Mesendoderm (in vitro differentiated cells): ENCODE results near the gene CCDC127.
"Not testable (repeated sequence)": the region's sequence is repeated elsewhere in the genome, so short reads cannot be mapped to it uniquely, and the experiment has no call there.

Experiments
- DNase-seq: peaks from one replicate; pipeline ENCODE4 v3.0.0; 2013
- H2AK5ac ChIP-seq: 2 replicates; pipeline ENCODE4 v1.6.1; 2013; ENCODE audit warnings: low read length, inconsistent platforms
- H2BK120ac ChIP-seq: 2 replicates; pipeline ENCODE4 v1.6.1; 2013; ENCODE audit warnings: low read depth, mild to moderate bottlenecking, low read length, moderate library complexity, mixed read lengths
- H2BK15ac ChIP-seq: replicated peaks from 2 replicates; pipeline ENCODE4 v1.6.1; 2013; ENCODE audit warnings: low read depth, mild to moderate bottlenecking, moderate library complexity
- H2BK5ac ChIP-seq: 2 replicates; pipeline ENCODE4 v1.6.1; 2013; ENCODE audit warnings: low read length, inconsistent platforms
- H3K18ac ChIP-seq: 2 replicates; pipeline ENCODE4 v1.6.1; 2013; ENCODE audit warnings: mild to moderate bottlenecking, low read length, mixed read lengths
- H3K23ac ChIP-seq: one replicate; pipeline ENCODE4 v1.6.1; 2013; ENCODE audit warnings: low read length
- H3K27ac ChIP-seq: 2 replicates; pipeline ENCODE4 v1.5.1; 2013; ENCODE audit warnings: low read depth, mild to moderate bottlenecking, inconsistent platforms, low read length, moderate library complexity
- H3K27me3 ChIP-seq: 2 replicates; pipeline ENCODE4 v1.6.1; 2013; ENCODE audit warnings: low read length, control low read depth, mild to moderate bottlenecking, inconsistent platforms; ENCODE audit not compliant: insufficient read depth, poor library complexity
- H3K36me3 ChIP-seq: 2 replicates; pipeline ENCODE4 v1.6.1; 2013; ENCODE audit warnings: low read length, inconsistent platforms; ENCODE audit not compliant: control insufficient read depth, insufficient read depth
- H3K4ac ChIP-seq: one replicate; pipeline ENCODE4 v1.6.1; 2013; ENCODE audit warnings: low read depth, mild to moderate bottlenecking, low read length, moderate library complexity
- H3K4me1 ChIP-seq: 2 replicates; pipeline ENCODE4 v1.6.1; 2013; ENCODE audit warnings: low read depth, low read length, inconsistent platforms; ENCODE audit not compliant: control insufficient read depth
- H3K4me2 ChIP-seq: 2 replicates; pipeline ENCODE4 v1.6.1; 2013; ENCODE audit warnings: low read length
- H3K4me3 ChIP-seq: 2 replicates; pipeline ENCODE4 v1.5.1; 2013; ENCODE audit warnings: mild to moderate bottlenecking, low read length
- H3K56ac ChIP-seq: one replicate; pipeline ENCODE4 v1.6.1; 2013; ENCODE audit warnings: low read length
- H3K79me1 ChIP-seq: 2 replicates; pipeline ENCODE4 v1.6.1; 2013; ENCODE audit warnings: low read length, inconsistent platforms
- H3K79me2 ChIP-seq: 2 replicates; pipeline ENCODE4 v1.6.1; 2013; ENCODE audit warnings: mild to moderate bottlenecking, low read length; ENCODE audit not compliant: control insufficient read depth, insufficient read depth
- H3K9ac ChIP-seq: 2 replicates; pipeline ENCODE4 v1.6.1; 2013; ENCODE audit warnings: low read length, inconsistent platforms
- H4K5ac ChIP-seq: one replicate; pipeline ENCODE4 v1.6.1; 2013; ENCODE audit warnings: low read length
- H4K8ac ChIP-seq: one replicate; pipeline ENCODE4 v1.6.1; 2013; ENCODE audit warnings: low read depth, mild to moderate bottlenecking, control low read depth, low read length, moderate library complexity
- WGBS: extraction: QIAGEN DNeasy Blood & Tissue Kit; methylation state at CpG from one replicate; pipeline ENCODE4 v1.1.7; 2013; ENCODE audit warnings: low lambda C conversion rate, missing lambda C conversion rate; ENCODE audit not compliant: insufficient coverage; ENCODE audit errors: extremely low coverage; 5-methylcytosine and 5-hydroxymethylcytosine counted together

Gene CCDC127

GRCh38 chr5:251538-251937 lies 33.6 kb upstream of the CCDC127 start:
- not testable (repeated sequence) for H3K23ac ChIP-seq, H3K4ac ChIP-seq, H3K4me3 ChIP-seq, H4K8ac ChIP-seq, H3K18ac ChIP-seq, DNase-seq, H3K79me1 ChIP-seq, H3K27me3 ChIP-seq, H2BK15ac ChIP-seq, H2BK120ac ChIP-seq, H4K5ac ChIP-seq, H3K56ac ChIP-seq, H2BK5ac ChIP-seq, H2AK5ac ChIP-seq, H3K79me2 ChIP-seq, H3K9ac ChIP-seq, H3K27ac ChIP-seq, H3K4me2 ChIP-seq, H3K4me1 ChIP-seq, H3K36me3 ChIP-seq
- WGBS, result no CpG with 5 or more reads among the region's 8 CpGs

GRCh38 chr5:251016-251415 lies 33.1 kb upstream of the CCDC127 start:
- not testable (repeated sequence) for H3K4me3 ChIP-seq, H3K4ac ChIP-seq, H4K8ac ChIP-seq, H3K4me2 ChIP-seq, H3K18ac ChIP-seq, H2BK15ac ChIP-seq, H2AK5ac ChIP-seq, H2BK5ac ChIP-seq, H3K36me3 ChIP-seq, H3K4me1 ChIP-seq, H3K27me3 ChIP-seq, DNase-seq, H3K79me1 ChIP-seq, H3K9ac ChIP-seq, H3K79me2 ChIP-seq, H2BK120ac ChIP-seq, H4K5ac ChIP-seq, H3K27ac ChIP-seq, H3K23ac ChIP-seq, H3K56ac ChIP-seq
- WGBS, result no CpG with 5 or more reads among the region's 12 CpGs

- not testable (repeated sequence) for H2BK15ac ChIP-seq, H3K27ac ChIP-seq, H3K36me3 ChIP-seq, H4K5ac ChIP-seq, H2BK5ac ChIP-seq, H2BK120ac ChIP-seq, H3K9ac ChIP-seq, H3K23ac ChIP-seq, H3K4me2 ChIP-seq, DNase-seq, H3K4ac ChIP-seq, H4K8ac ChIP-seq, H3K4me1 ChIP-seq, H3K27me3 ChIP-seq, H2AK5ac ChIP-seq, H3K79me2 ChIP-seq, H3K56ac ChIP-seq, H3K79me1 ChIP-seq, H3K18ac ChIP-seq, H3K4me3 ChIP-seq
- WGBS, result no CpG with 5 or more reads among the region's 9 CpGs
These were observed 32.4 kb upstream of the CCDC127 start for GRCh38 chr5:250396-250795.

GRCh38 chr5:245717-246116 lies 27.8 kb upstream of the CCDC127 start:
- H3K18ac ChIP-seq, DNase-seq, H3K27me3 ChIP-seq, H3K56ac ChIP-seq, H3K36me3 ChIP-seq, H3K4me3 ChIP-seq, H4K8ac ChIP-seq, H3K4me1 ChIP-seq, H3K9ac ChIP-seq, H3K4me2 ChIP-seq, H4K5ac ChIP-seq, H3K79me1 ChIP-seq, H2AK5ac ChIP-seq, H2BK15ac ChIP-seq, H3K23ac ChIP-seq, H3K4ac ChIP-seq, H3K79me2 ChIP-seq, H2BK120ac ChIP-seq, H3K27ac ChIP-seq, H2BK5ac ChIP-seq: not testable (repeated sequence)
- no CpG with 5 or more reads among the region's 5 CpGs for WGBS

GRCh38 chr5:243683-244367 lies 25.9 kb upstream of the CCDC127 start:
- H3K9ac ChIP-seq, H3K27ac ChIP-seq, H2BK120ac ChIP-seq, H4K5ac ChIP-seq, H3K27me3 ChIP-seq, H2BK15ac ChIP-seq, H3K4me2 ChIP-seq, H3K36me3 ChIP-seq, H3K23ac ChIP-seq, DNase-seq, H3K4ac ChIP-seq, H2BK5ac ChIP-seq, H2AK5ac ChIP-seq, H3K18ac ChIP-seq, H3K4me3 ChIP-seq, H3K79me2 ChIP-seq, H3K79me1 ChIP-seq, H3K4me1 ChIP-seq, H3K56ac ChIP-seq, H4K8ac ChIP-seq: not testable (repeated sequence)
- no CpG with 5 or more reads among the region's 12 CpGs for WGBS

GRCh38 chr5:241045-241669 lies 23.2 kb upstream of the CCDC127 start:
- not testable (repeated sequence) for H3K79me1 ChIP-seq, H4K5ac ChIP-seq, H3K79me2 ChIP-seq, H3K4ac ChIP-seq, H4K8ac ChIP-seq, H3K27ac ChIP-seq, H3K9ac ChIP-seq, H3K4me1 ChIP-seq, H3K23ac ChIP-seq, H3K27me3 ChIP-seq, H3K18ac ChIP-seq, DNase-seq, H3K4me2 ChIP-seq, H2BK5ac ChIP-seq, H2BK15ac ChIP-seq, H2AK5ac ChIP-seq, H3K4me3 ChIP-seq, H3K36me3 ChIP-seq, H3K56ac ChIP-seq, H2BK120ac ChIP-seq
- WGBS, result no CpG with 5 or more reads among the region's 13 CpGs
